HPDE6-E6E7 (cell line): Measurements from ENCODE around the gene KIAA0040.
"Not testable (repeated sequence)": the region's sequence is repeated elsewhere in the genome, so short reads cannot be mapped to it uniquely, and the experiment has no call there.

ENCODE experiments used
- DNase-seq: peaks from one replicate; pipeline ENCODE4 v3.0.0; 2011; ENCODE audit warnings: missing footprints; ENCODE audit errors: extremely low spot score

The KIAA0040 gene

DNA sequence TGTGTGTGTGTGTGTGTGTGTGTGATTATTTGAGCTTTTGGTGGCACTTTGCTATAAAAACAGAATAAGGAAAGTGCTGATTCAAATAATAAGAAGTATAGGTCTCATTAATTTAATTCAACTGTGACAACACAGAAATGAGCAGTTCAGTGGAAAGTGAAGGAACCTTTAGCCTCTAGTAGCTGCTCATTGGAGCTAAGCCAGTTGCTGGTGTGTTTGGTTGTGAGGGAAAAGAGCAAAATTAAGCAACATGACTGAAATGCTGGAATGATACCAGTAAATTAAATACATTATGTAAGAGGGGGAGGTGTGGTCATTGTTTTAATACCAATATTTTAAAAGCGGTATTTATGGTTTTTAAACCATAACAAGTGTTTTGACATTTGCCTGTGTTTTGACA, 55.2 kb downstream of the KIAA0040 start:
- no peak for DNase-seq

DNA sequence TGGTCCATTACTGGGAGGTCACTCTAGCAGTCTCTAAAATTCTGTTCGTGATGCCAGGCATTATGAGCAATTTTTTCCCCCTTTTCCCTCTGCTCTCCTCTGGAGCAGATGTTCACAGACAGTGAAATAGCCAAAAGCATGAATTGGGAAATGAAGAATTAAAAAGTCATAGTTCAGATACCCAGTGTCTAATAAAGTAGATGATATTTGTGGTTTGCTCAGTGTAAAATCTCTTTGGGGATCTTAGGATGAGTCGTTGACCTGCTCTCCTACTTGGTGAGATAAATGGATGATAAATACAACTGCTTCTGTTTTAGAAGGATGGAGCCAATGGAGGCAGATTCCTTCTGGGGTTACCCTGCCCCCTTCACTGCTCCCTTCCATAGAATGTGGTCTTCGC, 56.3 kb downstream of the KIAA0040 start:
- DNase-seq, result no peak

DNA sequence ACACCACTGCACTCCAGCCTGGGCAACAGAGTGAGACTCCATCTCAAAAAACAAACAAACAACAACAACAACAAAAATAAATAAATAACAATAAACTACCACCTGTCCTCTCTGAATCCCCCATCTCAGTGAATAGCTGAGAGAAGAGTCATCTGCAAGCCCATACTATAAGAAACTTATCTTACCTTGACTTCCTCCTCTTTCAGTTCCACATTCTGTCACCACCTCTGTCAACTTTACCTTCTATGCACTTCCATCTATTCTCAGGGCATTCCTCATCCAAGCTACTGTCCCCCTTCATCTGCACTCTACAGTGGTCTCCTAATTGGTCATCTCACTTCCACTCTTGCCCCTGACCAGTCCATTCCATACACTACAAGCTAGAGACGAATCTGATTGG, 58.1 kb downstream of the KIAA0040 start:
- DNase-seq, result no peak

- no peak for DNase-seq
These were observed 58.7 kb downstream of the KIAA0040 start for GRCh38 chr1:175133673-175134435.

DNA sequence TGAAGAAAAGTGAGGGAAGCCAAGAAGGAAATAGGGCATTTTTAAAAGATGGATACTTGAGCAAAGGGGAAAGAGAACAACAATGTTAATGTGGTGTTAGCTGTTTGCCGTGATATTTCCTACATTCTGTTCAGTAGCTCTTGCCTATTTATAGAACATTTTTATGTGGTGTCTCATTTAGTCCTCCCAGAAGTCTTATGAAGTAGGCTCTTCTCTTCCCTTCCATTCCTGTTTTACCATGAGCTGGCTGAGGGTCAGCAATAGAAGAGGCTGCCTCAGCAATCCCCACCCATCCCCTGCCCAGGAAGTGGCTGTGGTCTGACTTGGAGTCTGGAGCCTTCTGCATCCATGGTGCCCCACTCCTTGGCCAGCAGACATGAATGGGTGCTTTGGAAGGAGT, 60.1 kb downstream of the KIAA0040 start:
- DNase-seq, result no peak

DNA sequence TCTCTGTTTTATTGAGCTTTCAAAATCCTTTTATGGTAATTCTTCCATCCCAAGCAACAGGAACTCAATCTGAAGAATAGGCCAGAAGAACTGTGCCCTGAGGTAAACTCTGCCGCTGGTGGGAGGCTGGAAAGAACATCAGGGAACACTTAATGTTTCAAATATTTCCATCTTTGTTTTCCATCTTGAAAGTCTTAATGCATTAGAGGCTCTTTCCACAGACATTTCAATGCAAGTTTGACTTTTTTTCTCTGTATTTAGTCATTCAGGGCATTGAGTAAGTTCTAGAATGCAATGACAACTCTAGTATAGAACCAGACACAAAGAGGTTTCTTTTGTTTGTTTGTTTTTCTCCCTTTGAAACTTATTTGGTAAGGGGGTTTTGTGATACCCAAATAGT, 61.5 kb downstream of the KIAA0040 start:
- no peak for DNase-seq

GRCh38 chr1:175130649-175131045, 61.9 kb downstream of the KIAA0040 start:
- no peak for DNase-seq

DNA sequence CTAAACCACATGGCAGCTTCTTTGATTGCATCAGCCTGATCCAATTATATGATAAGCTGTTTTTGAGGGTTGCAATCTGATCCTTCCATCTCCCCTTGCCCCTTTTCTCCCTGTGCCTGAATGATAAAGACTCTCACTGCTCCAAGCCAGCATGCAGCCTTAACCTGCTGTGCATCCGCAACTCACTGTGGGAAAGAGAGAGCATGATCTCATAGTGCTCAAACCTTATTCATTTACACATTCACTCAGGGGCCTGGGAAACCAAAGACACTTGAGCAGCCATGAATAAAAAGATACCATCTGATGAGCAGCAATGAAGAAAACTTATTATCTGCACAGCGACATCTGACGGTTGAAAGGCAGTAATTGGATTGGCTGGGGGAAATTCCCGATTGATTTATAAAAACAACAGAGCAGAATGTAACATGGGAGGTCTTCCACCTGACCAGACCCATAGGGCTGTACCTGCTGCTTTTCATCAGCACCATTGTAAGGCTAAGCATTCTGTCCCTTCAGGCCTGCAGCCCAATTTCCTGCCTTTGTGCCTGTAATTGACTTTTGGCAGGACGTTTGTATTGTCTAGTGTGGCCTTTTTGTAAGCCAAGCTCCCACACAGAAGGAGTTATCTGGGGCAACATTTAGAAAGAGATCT, 62.5 kb downstream of the KIAA0040 start:
- no peak for DNase-seq

- no peak for DNase-seq
These were observed 63.0 kb downstream of the KIAA0040 start for GRCh38 chr1:175129644-175129996.

DNA sequence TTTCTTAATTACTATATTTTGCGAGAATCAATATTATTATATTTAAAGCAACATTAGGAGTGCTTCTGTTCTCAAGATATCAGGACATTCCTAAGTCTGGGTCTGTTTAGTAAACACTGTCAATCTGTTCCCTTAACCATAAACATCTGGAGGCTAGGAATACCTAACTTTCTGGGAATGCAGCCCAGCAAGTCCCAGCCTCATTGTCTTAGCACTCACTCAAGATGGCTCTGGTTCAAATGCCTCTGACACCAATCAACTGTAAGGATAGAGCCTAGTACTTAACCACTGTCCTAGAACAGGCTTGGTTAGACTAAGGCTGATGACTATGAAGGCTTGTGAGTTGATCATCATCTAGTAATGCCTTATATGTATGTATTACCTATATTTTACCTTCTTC, 63.4 kb downstream of the KIAA0040 start:
- DNase-seq, result no peak

DNA sequence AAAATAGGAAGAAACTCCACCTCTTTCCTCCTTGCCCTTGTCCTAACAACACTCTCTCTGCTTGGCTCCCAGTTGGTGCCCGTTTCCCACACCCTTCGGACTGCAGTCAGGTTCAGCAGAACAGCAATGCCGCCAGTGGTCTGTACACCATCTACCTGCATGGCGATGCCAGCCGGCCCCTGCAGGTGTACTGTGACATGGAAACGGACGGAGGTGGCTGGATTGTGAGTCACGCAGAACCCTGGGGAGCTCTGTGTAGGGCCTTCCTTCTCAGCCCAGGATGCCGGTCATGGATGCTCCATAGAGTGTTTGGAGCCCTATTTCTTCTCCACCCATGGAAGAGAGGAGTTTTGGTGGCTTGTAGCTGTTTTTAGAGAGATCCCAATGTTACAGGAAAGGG, 64.1 kb downstream of the KIAA0040 start:
- DNase-seq, result no peak

GRCh38 chr1:175127565-175127964, 65.0 kb downstream of the KIAA0040 start:
- no peak for DNase-seq

DNA sequence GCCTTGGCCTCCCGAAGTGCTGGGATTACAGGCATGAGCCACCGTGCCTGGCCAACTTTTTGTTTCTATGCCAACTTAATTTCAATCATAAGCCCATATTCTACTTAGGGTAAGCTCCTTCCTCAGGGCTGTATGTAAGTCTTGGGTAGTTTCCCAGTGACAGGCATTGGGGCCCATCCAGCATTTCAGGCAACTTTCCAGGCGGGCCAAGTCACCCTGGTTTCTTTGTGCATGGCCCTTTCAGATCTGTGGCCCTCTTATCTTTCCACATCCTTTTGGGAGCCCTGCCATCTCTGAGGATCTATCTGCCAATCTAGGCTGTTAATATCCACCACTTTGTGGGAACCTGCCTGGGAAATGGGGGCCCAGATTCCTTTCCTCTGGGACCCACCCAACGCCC, 66.2 kb downstream of the KIAA0040 start:
- DNase-seq, result no peak

- DNase-seq, result no peak
These were observed 67.7 kb downstream of the KIAA0040 start for GRCh38 chr1:175124861-175125260.

- DNase-seq, result no peak
These were observed 72.1 kb downstream of the KIAA0040 start for GRCh38 chr1:175120511-175120910.

GRCh38 chr1:175118375-175119367, 73.9 kb downstream of the KIAA0040 start:
- DNase-seq, result no peak

- no peak for DNase-seq
These were observed 75.7 kb downstream of the KIAA0040 start for GRCh38 chr1:175116903-175117302.

- DNase-seq, result no peak
These were observed 76.3 kb downstream of the KIAA0040 start for GRCh38 chr1:175116210-175116798.

GRCh38 chr1:175114996-175115395, 77.6 kb downstream of the KIAA0040 start:
- no peak for DNase-seq

DNA sequence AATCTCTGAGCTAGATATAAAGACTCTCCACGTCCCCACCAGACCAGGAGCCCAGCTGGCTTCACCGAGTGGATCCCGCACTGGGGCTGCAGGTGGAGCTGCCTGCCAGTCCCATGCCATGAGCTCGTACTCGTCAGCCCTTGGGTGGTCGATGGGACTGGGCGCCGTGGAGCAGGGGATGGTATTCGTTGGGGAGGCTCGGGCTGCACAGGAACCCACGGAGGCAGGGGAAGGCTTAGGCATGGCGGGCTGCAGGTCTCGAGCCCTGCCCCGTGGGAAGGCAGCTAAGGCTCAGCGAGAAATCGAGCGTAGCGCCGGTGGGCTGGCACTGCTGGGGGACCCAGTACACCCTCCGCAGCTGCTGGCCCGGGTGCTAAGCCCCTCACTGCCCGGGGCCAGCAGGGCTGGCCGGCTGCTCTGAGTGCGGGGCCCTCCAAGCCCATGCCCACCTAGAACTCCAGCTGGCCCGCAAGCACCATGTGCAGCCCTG, 84.2 kb downstream of the KIAA0040 start:
- not testable (repeated sequence) for DNase-seq
